ENCODE data around the gene FOXRED2. TPM values are rescaled to one million over a fixed set of nuclear protein-coding genes. Genes with fewer than 3 reads are reported as not detected.
A peak's percentile ranks its signal among the peaks of the same experiment; 100 is the strongest.

The FOXRED2 gene
- total RNA-seq, 1 donor from 2014 or later, result 23.1 TPM

GRCh38 chr22:36507518-36508010, 724 bp upstream of the FOXRED2 start:
- DNase-seq (ENCODE audit: low spot score), result no peak
- Mint-ChIP-seq H3K4me3 (ENCODE audit: unreplicated experiment) (peak overlapping the region; percentile 63), H3K4me1 (ENCODE audit: low read depth) (peaks cover 20% of the 10 kb centered on the region), H3K27ac (ENCODE audit: unreplicated experiment) (peak overlapping the region; percentile 66), H3K9me3 (ENCODE audit: low read depth) (peaks cover 2% of the 10 kb centered on the region), H3K36me3 (ENCODE audit: low read depth) (peaks cover 21% of the 10 kb centered on the region), H3K27me3 (ENCODE audit: low read depth) (no peaks in the 10 kb centered on the region)
- no peak for TF ChIP-seq CTCF (IDR thresholded peaks at IDR 0.05)

- no peak for DNase-seq (ENCODE audit: low spot score)
- Mint-ChIP-seq H3K9me3 (ENCODE audit: low read depth) (peaks cover 2% of the 10 kb centered on the region), H3K27ac (ENCODE audit: unreplicated experiment) (no peak overlapping the region), H3K36me3 (ENCODE audit: low read depth) (peaks cover 10% of the 10 kb centered on the region), H3K4me1 (ENCODE audit: low read depth) (peaks cover 20% of the 10 kb centered on the region), H3K4me3 (ENCODE audit: unreplicated experiment) (peak overlapping the region; percentile 63), H3K27me3 (ENCODE audit: low read depth) (no peaks in the 10 kb centered on the region)
- TF ChIP-seq CTCF (IDR thresholded peaks at IDR 0.05), result no peak
Observed at GRCh38 chr22:36505998-36506635, 723 bp downstream of the FOXRED2 start.

GRCh38 chr22:36497910-36498665, 8.8 kb downstream of the FOXRED2 start:
- Mint-ChIP-seq H3K27ac (ENCODE audit: unreplicated experiment) (no peak overlapping the region), H3K27me3 (ENCODE audit: low read depth) (no peaks in the 10 kb centered on the region), H3K4me3 (ENCODE audit: unreplicated experiment) (no peak overlapping the region)

GRCh38 chr22:36493690-36494110, 13.1 kb downstream of the FOXRED2 start:
- Mint-ChIP-seq H3K27ac (ENCODE audit: unreplicated experiment) (no peak overlapping the region), H3K4me1 (ENCODE audit: low read depth) (no peaks in the 10 kb centered on the region), H3K36me3 (ENCODE audit: low read depth) (peaks cover 14% of the 10 kb centered on the region), H3K9me3 (ENCODE audit: low read depth) (no peaks in the 10 kb centered on the region), H3K4me3 (ENCODE audit: unreplicated experiment) (no peak overlapping the region), H3K27me3 (ENCODE audit: low read depth) (no peaks in the 10 kb centered on the region)
- no peak for TF ChIP-seq CTCF (IDR thresholded peaks at IDR 0.05)
- DNase-seq (ENCODE audit: low spot score), result no peak

More at GRCh38 chr22:36497910-36498665, 8.8 kb downstream of the FOXRED2 start:
- Mint-ChIP-seq H3K9me3 (ENCODE audit: low read depth) (no peaks in the 10 kb centered on the region), H3K36me3 (ENCODE audit: low read depth) (peaks cover 13% of the 10 kb centered on the region), H3K4me1 (ENCODE audit: low read depth) (no peaks in the 10 kb centered on the region)
- TF ChIP-seq CTCF (IDR thresholded peaks at IDR 0.05), result peak; percentile 23
- no peak for DNase-seq (ENCODE audit: low spot score)

GRCh38 chr22:36492109-36492508, 14.7 kb downstream of the FOXRED2 start:
- DNase-seq (ENCODE audit: low spot score), result no peak
- no peaks in the 10 kb centered on the region for H3K4me1 Mint-ChIP-seq (ENCODE audit: low read depth)
- H3K4me3 Mint-ChIP-seq (ENCODE audit: unreplicated experiment), result no peak overlapping the region
- TF ChIP-seq CTCF (IDR thresholded peaks at IDR 0.05), result no peak
- H3K27ac Mint-ChIP-seq (ENCODE audit: unreplicated experiment), result no peak overlapping the region
- no peaks in the 10 kb centered on the region for H3K9me3 Mint-ChIP-seq (ENCODE audit: low read depth)
- no peaks in the 10 kb centered on the region for H3K27me3 Mint-ChIP-seq (ENCODE audit: low read depth)
- peaks cover 10% of the 10 kb centered on the region for H3K36me3 Mint-ChIP-seq (ENCODE audit: low read depth)

Measured in chondrocyte (in vitro differentiated cells).